HCT116 (cell line): ENCODE measurements around the gene C2orf76.

Experiments used
- CTCF ChIP-seq, 3 experiments: fragments of 200-600 bp in 1 of 3; sonication (generic) in 1 of 3; IDR thresholded peaks in 2 of 3; conservative IDR thresholded peaks in 1 of 3; 2 replicates each; pipeline ENCODE4 v1.5.1; 2012 to 2017; ENCODE audit warnings: low read depth in 2 of 3, low read length in 2 of 3, antibody characterized with exemption in 1 of 3, borderline replicate concordance in 1 of 3, control low read depth in 1 of 3, mild to moderate bottlenecking in 1 of 3, mixed read lengths in 1 of 3, mixed run types in 1 of 3, moderate library complexity in 1 of 3; ENCODE audit not compliant: insufficient read depth in 1 of 3
- EGR1 ChIP-seq: IDR thresholded peaks from 2 replicates; pipeline ENCODE4 v1.6.1; 2012; ENCODE audit warnings: low read depth
- EZH2phosphoT487 ChIP-seq: fragments of 200-600 bp; IDR thresholded peaks from 2 replicates; pipeline ENCODE4 v1.6.1; 2018; ENCODE audit warnings: antibody characterized with exemption, borderline replicate concordance
- JUND ChIP-seq: IDR thresholded peaks from 2 replicates; pipeline ENCODE4 v1.6.1; 2012
- POLR2A ChIP-seq: IDR thresholded peaks from 2 replicates; pipeline ENCODE4 v1.7.0; 2011; ENCODE audit warnings: borderline replicate concordance; ENCODE audit not compliant: insufficient read depth, insufficient read length; ENCODE audit errors: extremely low read depth
- POLR2AphosphoS5 ChIP-seq: IDR thresholded peaks from 2 replicates; pipeline ENCODE4 v1.6.1; 2011; ENCODE audit warnings: mild to moderate bottlenecking, low read depth, low read length, moderate library complexity
- RAD21 ChIP-seq: IDR thresholded peaks from 2 replicates; pipeline ENCODE4 v1.6.1; 2012; ENCODE audit warnings: low read depth, mild to moderate bottlenecking
- REST ChIP-seq: IDR thresholded peaks from 2 replicates; pipeline ENCODE4 v1.6.1; 2012; ENCODE audit warnings: low read depth
- TCF7L2 ChIP-seq: IDR thresholded peaks from 2 replicates; pipeline ENCODE4 v1.7.0; 2011; ENCODE audit warnings: borderline replicate concordance, inconsistent platforms; ENCODE audit not compliant: insufficient read depth, insufficient read length; ENCODE audit errors: extremely low read depth
- TF ChIP-seq, protein P1 (sequence below): IDR thresholded peaks from 2 replicates; pipeline ENCODE4 v1.6.1; 2012

DNA sequence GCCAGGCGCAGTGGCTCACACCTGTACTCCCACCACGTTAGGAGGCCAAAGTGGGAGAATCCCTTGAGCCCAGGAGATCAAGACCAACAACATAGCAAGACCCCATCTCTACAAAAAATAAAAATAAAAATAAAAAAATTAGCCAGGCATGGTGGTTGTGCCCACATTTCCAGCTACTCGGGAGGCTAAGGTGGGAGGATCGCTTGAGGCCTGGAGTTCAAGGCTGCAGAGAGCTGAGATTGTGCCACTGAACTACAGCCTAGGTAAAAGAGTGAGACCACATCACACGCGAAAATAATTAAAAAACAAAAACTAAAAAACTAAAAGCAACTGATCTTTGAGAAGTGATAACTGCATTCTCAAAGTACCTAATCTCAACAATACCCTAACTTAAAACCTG, 1.8 kb downstream of the C2orf76 start:
- no peak for TF ChIP-seq CTCF (IDR thresholded peaks at IDR 0.05 in 2 of 3, conservative IDR thresholded peaks at IDR 0.05 in 1 of 3; ENCODE audit: borderline replicate concordance in 1 of 3, insufficient read depth in 1 of 3, low read depth in 2 of 3, low read length in 2 of 3)
- no peak for TF ChIP-seq POLR2A
- TF ChIP-seq RAD21 = no peak
- no peak for TF ChIP-seq EZH2phosphoT487
- TF ChIP-seq JUND = no peak
- TF ChIP-seq EGR1 = no peak
- TF ChIP-seq TCF7L2 = no peak
- TF ChIP-seq, protein P1, sequence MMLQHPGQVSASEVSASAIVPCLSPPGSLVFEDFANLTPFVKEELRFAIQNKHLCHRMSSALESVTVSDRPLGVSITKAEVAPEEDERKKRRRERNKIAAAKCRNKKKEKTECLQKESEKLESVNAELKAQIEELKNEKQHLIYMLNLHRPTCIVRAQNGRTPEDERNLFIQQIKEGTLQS = no peak
- no peak for TF ChIP-seq POLR2AphosphoS5
- no peak for TF ChIP-seq REST
